ENCODE measurements around the gene ABLIM2. TPM values are rescaled to one million over a fixed set of nuclear protein-coding genes. Genes with fewer than 3 reads are reported as not detected.

The ABLIM2 gene
- total and polyA plus RNA-seq, 10 of the 15 experiments (the other 5 are each of a cell fraction or from before 2014, with no cell fraction given), result 0.03 to 0.15 (median 0.05) TPM; not detected in 7

- DNase-seq (ENCODE audit: low read depth, low spot score) (no peak), ATAC-seq (no peak), FAIRE-seq (no peak)
- H3K4me1 ChIP-seq (ENCODE audit: control insufficient read depth, insufficient read depth, low read length), result no peaks in the 10 kb centered on the region
- H2AFZ ChIP-seq (ENCODE audit: control insufficient read depth, low read depth, low read length), result no peak overlapping the region
- no peaks in the 10 kb centered on the region for H4K20me1 ChIP-seq (ENCODE audit: control insufficient read depth, insufficient read depth)
- TF ChIP-seq GABPA (IDR thresholded peaks at IDR 0.05; ENCODE audit: low read depth) (no peak), BCL3 (IDR thresholded peaks at IDR 0.05; ENCODE audit: borderline replicate concordance, insufficient read depth, low read depth, low read length, poor library complexity, severe bottlenecking) (no peak), STAT3 (IDR thresholded peaks at IDR 0.05; ENCODE audit: low read depth, low read length) (no peak), HDAC6 (IDR thresholded peaks at IDR 0.05; ENCODE audit: unreplicated experiment) (no peak), HSF1 (IDR thresholded peaks at IDR 0.05; ENCODE audit: low read depth, low read length) (no peak), ASH2L (IDR thresholded peaks at IDR 0.05; ENCODE audit: borderline replicate concordance, low read depth) (no peak), KAT2A (conservative IDR thresholded peaks at IDR 0.05; ENCODE audit: control insufficient read depth, low read depth, low read length) (no peak), HDGF (IDR thresholded peaks at IDR 0.05) (no peak), JUND (IDR thresholded peaks at IDR 0.05; ENCODE audit: low read depth, low read length) (no peak), TCF7 (IDR thresholded peaks at IDR 0.05; ENCODE audit: borderline replicate concordance) (no peak), NR2C1 (IDR thresholded peaks at IDR 0.05) (no peak), USF1 (IDR thresholded peaks at IDR 0.05; ENCODE audit: borderline replicate concordance, extremely low read length, insufficient read depth, low read depth, low read length) (no peak), HDAC2 (IDR thresholded peaks at IDR 0.05) (no peak), MTA3 (IDR thresholded peaks at IDR 0.05; ENCODE audit: borderline replicate concordance, low read length) (no peak), ZSCAN29 (IDR thresholded peaks at IDR 0.05) (no peak), YBX1 (IDR thresholded peaks at IDR 0.05) (no peak), TARDBP (IDR thresholded peaks at IDR 0.05; ENCODE audit: borderline replicate concordance) (no peak), CBX5 (IDR thresholded peaks at IDR 0.05; ENCODE audit: low read depth) (no peak)
- no peaks in the 10 kb centered on the region for H3K9me3 ChIP-seq (replicated peaks; ENCODE audit: control insufficient read depth, insufficient read depth, low read length)
- intact Hi-C loops (cut with micrococcal nuclease; ENCODE audit: unreplicated experiment) (no loop called here), in situ Hi-C loops (cut with MboI) (no loop called here)
- 36% methylated on average over 24 of the region's 24 CpGs for WGBS (ENCODE audit: insufficient coverage, insufficient replicate concordance, low lambda C conversion rate, missing lambda C conversion rate)
- H3K36me3 ChIP-seq (ENCODE audit: control insufficient read depth in 2 of 2, insufficient read depth in 2 of 2, low read length in 1 of 2), result no peaks in the 10 kb centered on the region
- ChIA-PET POLR2A (no interaction called here), RAD21 (ENCODE audit: unreplicated experiment) (no interaction called here), SMC1A (ENCODE audit: uncharacterized antibody, unreplicated experiment) (no interaction called here), CTCF (no interaction called here)
- BruUV-seq (replicated peaks), result no TSS peak
- no peaks in the 10 kb centered on the region; a peak in 1 of 4 replicates for H3K27me3 ChIP-seq (replicated peaks in 1 of 2; ENCODE audit: control insufficient read depth in 2 of 2, insufficient read depth in 2 of 2, low read length in 1 of 2)
- no peak overlapping the region for H3K9ac ChIP-seq (ENCODE audit: control insufficient read depth, insufficient read depth, low read length)
- H3K4me2 ChIP-seq (ENCODE audit: control insufficient read depth, insufficient read depth), result no peak overlapping the region
- no peak overlapping the region for H3K4me3 ChIP-seq
- H3K27ac ChIP-seq (ENCODE audit: control insufficient read depth, insufficient read depth), result no peak overlapping the region
- H3K79me2 ChIP-seq (ENCODE audit: control insufficient read depth, insufficient read depth, low read length), result no peaks in the 10 kb centered on the region
Measured at GRCh38 chr4:8019396-8020365, 138.9 kb downstream of the ABLIM2 start.
